Loucy (cell line): Measurements from ENCODE around the gene POC1A.

ENCODE experiments used
- H2AFZ ChIP-seq: fragments of 200-600 bp; sonication (generic); 2 replicates; pipeline ENCODE4 v1.6.0; 2016; ENCODE audit warnings: antibody characterized with exemption, mild to moderate bottlenecking, low read length, moderate library complexity
- H3F3A ChIP-seq: fragments of 200-600 bp; 2 replicates; pipeline ENCODE4 v1.6.0; 2016; ENCODE audit warnings: antibody characterized with exemption, low read depth, mild to moderate bottlenecking
- H3K27me3 ChIP-seq: fragments of 200-600 bp; sonication (generic); 2 replicates; pipeline ENCODE4 v1.6.1; 2014; ENCODE audit warnings: low read length, mild to moderate bottlenecking; ENCODE audit not compliant: insufficient read depth, poor library complexity, severe bottlenecking
- H3K36me3 ChIP-seq: fragments of 200-600 bp; sonication (generic); 2 replicates; pipeline ENCODE4 v1.6.1; 2016; ENCODE audit warnings: low read length; ENCODE audit not compliant: insufficient read depth
- H3K4me1 ChIP-seq: fragments of 200-600 bp; sonication (generic); 2 replicates; pipeline ENCODE4 v1.5.1; 2014; ENCODE audit warnings: low read length, mild to moderate bottlenecking; ENCODE audit not compliant: insufficient read depth, poor library complexity, severe bottlenecking
- H3K4me2 ChIP-seq: fragments of 200-600 bp; sonication (generic); 2 replicates; pipeline ENCODE4 v1.6.0; 2014; ENCODE audit warnings: antibody characterized with exemption, low read length, low read depth, mild to moderate bottlenecking; ENCODE audit not compliant: poor library complexity, severe bottlenecking
- H3K4me3 ChIP-seq: fragments of 200-600 bp; sonication (generic); 2 replicates; pipeline ENCODE4 v1.5.1; 2014; ENCODE audit warnings: low read length, mild to moderate bottlenecking, mixed read lengths; ENCODE audit not compliant: poor library complexity, severe bottlenecking
- H3K79me2 ChIP-seq: fragments of 200-600 bp; sonication (generic); 2 replicates; pipeline ENCODE4 v1.6.1; 2014; ENCODE audit warnings: low read length; ENCODE audit not compliant: insufficient read depth
- H3K9ac ChIP-seq: fragments of 200-600 bp; sonication (generic); 2 replicates; pipeline ENCODE4 v1.6.0; 2014; ENCODE audit warnings: mild to moderate bottlenecking, low read depth, low read length, moderate library complexity; ENCODE audit not compliant: poor library complexity, severe bottlenecking
- H3K9me2 ChIP-seq: fragments of 200-600 bp; sonication (generic); replicated peaks from 2 replicates; pipeline ENCODE4 v1.6.1; 2016; ENCODE audit warnings: low read depth, low read length, mixed read lengths
- H3K9me3 ChIP-seq: fragments of 200-600 bp; sonication (generic); 2 replicates; pipeline ENCODE4 v1.6.1; 2014; ENCODE audit warnings: mild to moderate bottlenecking, antibody characterized with exemption, low read length, low read depth; ENCODE audit not compliant: insufficient read depth
- H4K20me1 ChIP-seq: fragments of 200-600 bp; sonication (generic); 2 replicates; pipeline ENCODE4 v1.6.0; 2014; ENCODE audit warnings: antibody characterized with exemption, low read length, mild to moderate bottlenecking; ENCODE audit not compliant: insufficient read depth, poor library complexity, severe bottlenecking
- CTCF ChIP-seq: fragments of 200-600 bp; sonication (generic); conservative IDR thresholded peaks from 2 replicates; pipeline ENCODE4 v1.5.1; 2014; ENCODE audit warnings: mild to moderate bottlenecking, antibody characterized with exemption, low read length
- EZH2phosphoT487 ChIP-seq: fragments of 200-600 bp; IDR thresholded peaks from 2 replicates; pipeline ENCODE4 v1.6.1; 2018; ENCODE audit warnings: antibody characterized with exemption, mild to moderate bottlenecking, moderate library complexity, borderline replicate concordance

POC1A gene

GRCh38 chr3:52144796-52145735, 9.2 kb downstream of the POC1A start:
- Histone ChIP-seq H4K20me1 (peaks cover 5% of the 10 kb centered on the region), H2AFZ (no peak overlapping the region), H3K9ac (no peak overlapping the region), H3K4me3 (no peak overlapping the region), H3K9me2 (no peaks in the 10 kb centered on the region), H3F3A (no peaks in the 10 kb centered on the region), H3K27me3 (no peaks in the 10 kb centered on the region), H3K79me2 (peaks cover 17% of the 10 kb centered on the region; the same call in 1 of the 2 replicates), H3K9me3 (no peaks in the 10 kb centered on the region), H3K4me1 (peaks cover 6% of the 10 kb centered on the region), H3K4me2 (no peak overlapping the region), H3K36me3 (peaks cover 66% of the 10 kb centered on the region; the same call in 1 of the 2 replicates)
- TF ChIP-seq CTCF: no peak
- TF ChIP-seq EZH2phosphoT487: no peak

GRCh38 chr3:52144034-52144795, 10.0 kb downstream of the POC1A start:
- H3K9ac ChIP-seq: peak overlapping the region; percentile 33

More at GRCh38 chr3:52144034-52144795, 10.0 kb downstream of the POC1A start:
- Histone ChIP-seq H2AFZ (no peak overlapping the region), H3K9me3 (no peaks in the 10 kb centered on the region), H4K20me1 (peaks cover 5% of the 10 kb centered on the region), H3K36me3 (peaks cover 66% of the 10 kb centered on the region; the same call in 1 of the 2 replicates), H3K27me3 (no peaks in the 10 kb centered on the region), H3K4me2 (peak overlapping the region; percentile 51), H3F3A (no peaks in the 10 kb centered on the region), H3K4me1 (peaks cover 6% of the 10 kb centered on the region), H3K79me2 (peaks cover 17% of the 10 kb centered on the region; the same call in 1 of the 2 replicates), H3K4me3 (no peak overlapping the region), H3K9me2 (no peaks in the 10 kb centered on the region)
- no peak for TF ChIP-seq EZH2phosphoT487
- peak; percentile 95 for TF ChIP-seq CTCF
